Esophagus squamous epithelium (tissue), 4 donors: ENCODE data around the gene GPATCH4.

Experiments used
- CTCF ChIP-seq, 6 experiments: fragments of 450-650 bp in 4 of 6; fragments of 200-600 bp in 2 of 6; sonication (generic) in 2 of 6; IDR thresholded peaks; one replicate each; pipeline ENCODE4 v1.5.1; 2016 to 2019; ENCODE audit warnings: antibody characterized with exemption in 6 of 6, mild to moderate bottlenecking in 4 of 6, moderate library complexity in 4 of 6
- POLR2A ChIP-seq, 4 donors: fragments of 450-650 bp; IDR thresholded peaks; one replicate each; pipeline ENCODE4 v1.6.1; 2017; ENCODE audit warnings: antibody characterized with exemption in 4 of 4, mild to moderate bottlenecking in 4 of 4, moderate library complexity in 3 of 4

DNA sequence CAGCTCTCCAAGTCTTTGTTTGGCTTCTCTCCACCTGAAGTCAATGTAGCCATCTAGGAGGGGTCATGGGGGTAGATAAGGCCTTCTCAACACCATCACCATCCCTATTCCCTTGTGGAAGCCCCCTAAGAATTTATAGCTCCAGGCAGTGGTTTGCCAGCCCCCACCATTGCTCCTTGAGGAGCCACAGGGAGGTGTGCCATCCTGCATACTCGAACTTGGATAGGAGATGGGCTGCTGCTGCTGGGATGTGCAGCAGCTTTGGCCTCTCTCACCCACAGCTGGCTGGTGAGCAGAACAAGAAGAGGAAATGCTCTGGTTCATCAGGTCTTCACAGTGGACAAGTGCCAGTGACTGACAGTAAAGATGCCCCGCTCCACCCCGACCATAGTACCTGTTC is 4.9 kb downstream of the GPATCH4 start:
- TF ChIP-seq CTCF (IDR thresholded peaks at IDR 0.05), result no peak
- TF ChIP-seq POLR2A (IDR thresholded peaks at IDR 0.05), result no peak
